ENCODE data around the gene MAN1A1.
A peak's percentile ranks its signal among the peaks of the same experiment; 100 is the strongest.

The MAN1A1 gene

DNA sequence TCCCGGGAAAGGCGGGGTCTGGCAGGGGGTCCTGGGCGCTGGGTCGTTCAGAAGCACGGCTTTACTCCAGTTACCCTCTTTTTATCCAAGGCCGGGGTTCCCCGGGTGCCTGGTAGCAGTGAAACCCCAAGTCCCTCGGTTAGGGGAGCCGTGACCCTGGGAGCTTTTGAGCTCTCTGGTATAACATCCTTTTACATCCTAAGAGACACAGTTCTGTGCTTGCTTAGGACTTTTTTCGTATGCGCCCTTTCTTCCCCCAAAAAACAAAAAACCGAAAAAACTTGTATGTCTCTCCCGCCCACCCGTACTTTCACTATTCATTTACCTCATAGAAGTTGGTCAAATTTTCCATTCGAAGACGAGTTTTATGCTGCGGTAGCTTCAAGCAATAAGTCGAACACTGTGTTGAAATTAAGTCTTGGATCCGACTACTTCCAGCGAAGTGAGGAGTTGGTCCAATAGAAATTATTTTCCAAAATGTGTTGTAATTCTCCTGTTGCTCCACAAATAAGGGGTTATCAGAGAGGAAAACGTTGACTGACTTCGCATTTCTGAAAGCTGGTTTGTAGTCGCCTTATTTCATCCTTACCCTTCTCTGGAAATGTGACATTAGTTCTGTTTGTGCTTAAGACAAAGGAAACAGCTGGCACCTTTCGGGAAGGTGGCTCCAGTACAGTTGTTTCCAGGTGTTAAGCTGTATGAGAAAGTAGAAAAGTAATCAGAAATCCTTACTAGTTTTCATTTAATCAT, 816 bp upstream of the MAN1A1 start:
- TF ChIP-seq TAF1 (IDR thresholded peaks at IDR 0.05; ENCODE audit: borderline replicate concordance, insufficient read depth, low read length) (no peak), FOXP2 (optimal IDR thresholded peaks at IDR 0.05; ENCODE audit: borderline replicate concordance, extremely low read depth, extremely low read length, insufficient read depth) (no peak), POLR2AphosphoS5 (IDR thresholded peaks at IDR 0.05; ENCODE audit: low read depth, low read length) (no peak), SIN3A (IDR thresholded peaks at IDR 0.05; ENCODE audit: borderline replicate concordance, insufficient read depth, low read length) (no peak)
- TF ChIP-seq, protein P1, sequence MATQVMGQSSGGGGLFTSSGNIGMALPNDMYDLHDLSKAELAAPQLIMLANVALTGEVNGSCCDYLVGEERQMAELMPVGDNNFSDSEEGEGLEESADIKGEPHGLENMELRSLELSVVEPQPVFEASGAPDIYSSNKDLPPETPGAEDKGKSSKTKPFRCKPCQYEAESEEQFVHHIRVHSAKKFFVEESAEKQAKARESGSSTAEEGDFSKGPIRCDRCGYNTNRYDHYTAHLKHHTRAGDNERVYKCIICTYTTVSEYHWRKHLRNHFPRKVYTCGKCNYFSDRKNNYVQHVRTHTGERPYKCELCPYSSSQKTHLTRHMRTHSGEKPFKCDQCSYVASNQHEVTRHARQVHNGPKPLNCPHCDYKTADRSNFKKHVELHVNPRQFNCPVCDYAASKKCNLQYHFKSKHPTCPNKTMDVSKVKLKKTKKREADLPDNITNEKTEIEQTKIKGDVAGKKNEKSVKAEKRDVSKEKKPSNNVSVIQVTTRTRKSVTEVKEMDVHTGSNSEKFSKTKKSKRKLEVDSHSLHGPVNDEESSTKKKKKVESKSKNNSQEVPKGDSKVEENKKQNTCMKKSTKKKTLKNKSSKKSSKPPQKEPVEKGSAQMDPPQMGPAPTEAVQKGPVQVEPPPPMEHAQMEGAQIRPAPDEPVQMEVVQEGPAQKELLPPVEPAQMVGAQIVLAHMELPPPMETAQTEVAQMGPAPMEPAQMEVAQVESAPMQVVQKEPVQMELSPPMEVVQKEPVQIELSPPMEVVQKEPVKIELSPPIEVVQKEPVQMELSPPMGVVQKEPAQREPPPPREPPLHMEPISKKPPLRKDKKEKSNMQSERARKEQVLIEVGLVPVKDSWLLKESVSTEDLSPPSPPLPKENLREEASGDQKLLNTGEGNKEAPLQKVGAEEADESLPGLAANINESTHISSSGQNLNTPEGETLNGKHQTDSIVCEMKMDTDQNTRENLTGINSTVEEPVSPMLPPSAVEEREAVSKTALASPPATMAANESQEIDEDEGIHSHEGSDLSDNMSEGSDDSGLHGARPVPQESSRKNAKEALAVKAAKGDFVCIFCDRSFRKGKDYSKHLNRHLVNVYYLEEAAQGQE (IDR thresholded peaks at IDR 0.05; ENCODE audit: insufficient read depth in 1 of 2, low read depth in 2 of 2, low read length in 2 of 2): no peak

DNA sequence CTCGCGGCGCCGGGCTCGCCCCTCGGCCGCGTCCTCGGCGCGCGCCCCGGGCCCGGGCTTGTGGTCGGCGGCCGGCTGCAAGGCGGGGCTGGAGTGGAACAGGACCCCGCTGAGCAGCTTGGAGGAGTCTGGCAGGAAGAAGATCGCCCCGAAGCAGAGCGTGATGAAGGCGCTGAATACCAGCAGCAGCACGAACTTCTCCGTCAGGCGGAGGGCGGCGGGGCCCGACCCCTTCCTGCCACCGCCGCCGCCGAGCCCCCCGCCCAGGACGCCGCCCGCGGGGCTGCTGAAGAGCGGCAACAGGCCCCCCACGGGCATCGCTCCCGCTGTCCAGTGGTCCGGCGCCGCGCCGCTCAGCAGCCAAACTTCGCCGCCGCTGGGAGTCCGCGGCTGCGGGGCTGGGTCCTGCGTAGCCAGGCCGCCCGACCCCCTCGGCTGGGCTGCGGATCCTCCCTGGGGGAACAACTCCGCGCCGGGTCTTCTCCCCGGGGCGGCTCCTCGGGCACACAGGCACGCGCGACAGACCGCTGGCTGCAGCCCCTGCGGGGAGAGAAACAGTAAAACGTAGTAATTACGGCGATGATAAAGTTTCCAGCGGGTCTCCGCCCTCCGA, 707 bp downstream of the MAN1A1 start:
- TF ChIP-seq FOXP2 (optimal IDR thresholded peaks at IDR 0.05; ENCODE audit: borderline replicate concordance, extremely low read depth, extremely low read length, insufficient read depth) (no peak), TAF1 (IDR thresholded peaks at IDR 0.05; ENCODE audit: borderline replicate concordance, insufficient read depth, low read length) (no peak), POLR2AphosphoS5 (IDR thresholded peaks at IDR 0.05; ENCODE audit: low read depth, low read length) (no peak), SIN3A (IDR thresholded peaks at IDR 0.05; ENCODE audit: borderline replicate concordance, insufficient read depth, low read length) (peak; percentile 45; the same call in 1 of the 2 replicates)
- TF ChIP-seq, protein P1 (IDR thresholded peaks at IDR 0.05; ENCODE audit: insufficient read depth in 1 of 2, low read depth in 2 of 2, low read length in 2 of 2): no peak

DNA sequence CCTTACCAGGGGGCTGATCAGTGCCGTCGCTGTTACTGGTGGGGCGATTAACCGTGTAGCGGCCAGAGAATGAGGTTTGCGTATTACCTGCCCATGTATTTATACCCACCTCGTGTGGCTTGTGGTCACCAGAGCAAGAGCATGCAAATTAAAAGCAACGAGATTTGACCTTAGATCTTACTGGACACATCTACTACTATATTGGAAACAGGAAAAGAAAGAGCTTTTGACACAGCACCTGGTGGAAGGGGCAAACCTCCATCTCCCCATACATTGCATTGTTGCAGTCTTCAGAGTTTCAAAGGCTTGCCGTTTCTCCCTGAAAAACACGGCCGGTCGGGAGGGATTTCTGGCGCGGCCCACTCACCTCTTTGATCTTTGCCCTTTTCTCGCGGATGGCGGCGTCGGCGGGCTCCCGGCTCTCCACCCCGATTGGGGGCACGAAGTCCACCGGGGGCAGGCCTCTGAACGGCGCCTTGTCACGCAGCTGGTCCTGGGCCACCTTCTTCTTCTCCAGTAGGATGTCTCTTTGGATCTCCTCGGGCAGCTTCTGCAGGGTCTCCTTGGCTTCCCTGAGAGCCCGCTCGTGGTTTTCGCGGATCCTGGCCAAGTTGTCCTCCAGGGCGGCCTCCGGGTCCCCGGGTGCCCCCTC, 1.3 kb downstream of the MAN1A1 start:
- TF ChIP-seq POLR2AphosphoS5 (IDR thresholded peaks at IDR 0.05; ENCODE audit: low read depth, low read length) (no peak), SIN3A (IDR thresholded peaks at IDR 0.05; ENCODE audit: borderline replicate concordance, insufficient read depth, low read length) (peak; percentile 41; the same call in 1 of the 2 replicates)

DNA sequence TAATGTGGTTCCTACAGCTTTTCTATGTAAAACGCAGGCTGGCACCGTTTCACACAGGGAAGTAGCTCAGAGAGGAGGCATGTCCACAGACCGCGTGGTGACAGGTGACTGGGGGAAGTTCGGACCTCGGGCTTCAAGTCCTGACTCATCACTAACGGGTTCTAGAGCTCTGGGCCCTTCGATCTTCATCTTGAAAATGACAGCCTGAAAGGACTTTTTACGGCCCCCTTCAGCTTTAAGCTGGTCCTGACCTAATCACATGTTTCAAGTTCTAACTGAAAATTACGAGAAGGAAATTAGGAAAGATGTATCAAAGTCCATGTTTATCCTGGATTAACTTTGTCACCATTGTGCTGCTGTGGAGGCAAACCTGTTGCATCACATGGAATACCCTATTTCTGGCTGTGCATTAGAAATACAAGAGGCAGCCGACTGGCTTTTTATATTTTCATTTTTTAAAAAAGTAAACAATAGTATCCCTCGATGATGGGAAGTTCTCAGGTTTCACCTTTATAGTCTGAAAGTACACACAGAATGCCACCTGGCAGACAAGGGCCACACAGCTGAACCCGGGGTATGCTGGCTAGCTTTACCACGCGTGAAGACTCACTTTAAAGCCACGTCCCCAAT, 2.0 kb downstream of the MAN1A1 start:
- peak; percentile 61; the same call in 1 of the 2 replicates for TF ChIP-seq SIN3A (IDR thresholded peaks at IDR 0.05; ENCODE audit: borderline replicate concordance, insufficient read depth, low read length)
- no peak for TF ChIP-seq FOXP2 (optimal IDR thresholded peaks at IDR 0.05; ENCODE audit: borderline replicate concordance, extremely low read depth, extremely low read length, insufficient read depth)

DNA sequence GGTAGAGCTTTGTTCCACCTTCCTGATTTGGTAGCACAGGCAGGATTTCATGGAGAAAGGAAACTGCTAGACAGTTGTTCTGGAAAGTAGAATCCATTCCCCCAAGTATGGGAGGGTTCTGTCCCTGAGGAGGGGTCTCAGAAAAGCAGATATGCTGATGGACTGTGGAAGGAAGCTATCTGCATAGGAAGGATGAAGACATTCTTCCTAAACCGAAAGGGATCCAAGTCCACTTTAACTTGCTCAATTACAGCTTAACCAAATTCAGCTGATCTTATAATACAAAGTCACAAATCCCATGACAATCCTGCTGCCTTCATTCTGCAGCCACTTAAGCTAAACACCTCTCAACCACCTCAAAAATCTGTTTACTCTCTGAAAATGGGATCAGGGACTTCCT, 2.6 kb downstream of the MAN1A1 start:
- no peak for TF ChIP-seq FOXP2 (optimal IDR thresholded peaks at IDR 0.05; ENCODE audit: borderline replicate concordance, extremely low read depth, extremely low read length, insufficient read depth)
- TF ChIP-seq, protein P1 (IDR thresholded peaks at IDR 0.05; ENCODE audit: insufficient read depth in 1 of 2, low read depth in 2 of 2, low read length in 2 of 2): no peak
- no peak for TF ChIP-seq TAF1 (IDR thresholded peaks at IDR 0.05; ENCODE audit: borderline replicate concordance, insufficient read depth, low read length)
- no peak for TF ChIP-seq POLR2AphosphoS5 (IDR thresholded peaks at IDR 0.05; ENCODE audit: low read depth, low read length)
- TF ChIP-seq SIN3A (IDR thresholded peaks at IDR 0.05; ENCODE audit: borderline replicate concordance, insufficient read depth, low read length): no peak
